Suprapubic skin (tissue), 4 donors: ENCODE data around the gene ECD.

Experiments used
- CTCF ChIP-seq, 2 donors: fragments of 200-600 bp in 1 of 2; fragments of 450-650 bp in 1 of 2; sonication (generic) in 1 of 2; IDR thresholded peaks; one replicate each; pipeline ENCODE4 v1.5.1; 2016 to 2019; ENCODE audit warnings: antibody characterized with exemption in 2 of 2, mild to moderate bottlenecking in 1 of 2, moderate library complexity in 1 of 2
- EP300 ChIP-seq: sonication (generic); formaldehyde crosslinking; IDR thresholded peaks from one replicate; pipeline ENCODE4 v1.6.1; 2017; ENCODE audit warnings: antibody characterized with exemption
- POLR2AphosphoS5 ChIP-seq, 3 donors: sonication (generic); formaldehyde crosslinking; IDR thresholded peaks; one replicate each; pipeline ENCODE4 v1.6.1; 2017; ENCODE audit warnings: antibody characterized with exemption in 3 of 3

GRCh38 chr10:73174148-73174925 is 6.5 kb upstream of the ECD start:
- TF ChIP-seq CTCF (IDR thresholded peaks at IDR 0.05) (no peak), EP300 (no peak), POLR2AphosphoS5 (IDR thresholded peaks at IDR 0.05) (no peak)
